A673 (cell line): ENCODE results near the gene SYCP1. TPM values are rescaled to one million over a fixed set of nuclear protein-coding genes. Genes with fewer than 3 reads are reported as not detected.

Source experiments
- BruUV-seq: library from RNA; stranded (reverse); fragments of 400-500 nt; replicated peaks from 2 replicates; lab custom pipeline; 2021; lab: Mats Ljungman, UMichigan
- CTCF ChIA-PET: fragments of 300-600 bp; sonication (Branson Sonifier 250); formaldehyde crosslinking; loops from one replicate; lab custom pipeline; 2022; ENCODE audit warnings: antibody characterized with exemption; lab: Charles Lee
- POLR2A ChIA-PET: fragments of 300-600 bp; sonication (Branson Sonifier 250); formaldehyde crosslinking; loops from one replicate; lab custom pipeline; 2022; ENCODE audit warnings: antibody characterized with exemption; ENCODE audit not compliant: low non-redundant PET; lab: Charles Lee
- DNase-seq: peaks from one replicate; pipeline ENCODE4 v3.0.0-alpha.2; 2015; ENCODE audit warnings: low spot score
- H3K27ac ChIP-seq: fragments of 200-600 bp; sonication (generic); 2 replicates; pipeline ENCODE4 v1.5.1; 2016; ENCODE audit warnings: mixed run types, low read depth, mild to moderate bottlenecking, mixed read lengths, antibody characterized with exemption, low read length; ENCODE audit not compliant: poor library complexity, severe bottlenecking
- H3K27me3 ChIP-seq: fragments of 200-600 bp; sonication (generic); replicated peaks from 2 replicates; pipeline ENCODE4 v1.6.1; 2017; ENCODE audit warnings: mixed run types, low read depth, mild to moderate bottlenecking, mixed read lengths, antibody characterized with exemption, low read length; ENCODE audit not compliant: insufficient read depth, poor library complexity
- H3K36me3 ChIP-seq: fragments of 200-600 bp; sonication (generic); 2 replicates; pipeline ENCODE4 v1.6.1; 2016; ENCODE audit warnings: mixed run types, mild to moderate bottlenecking, mixed read lengths, antibody characterized with exemption, low read length; ENCODE audit not compliant: insufficient read depth, poor library complexity, severe bottlenecking
- H3K4me1 ChIP-seq: fragments of 200-600 bp; sonication (generic); 2 replicates; pipeline ENCODE4 v1.6.1; 2017; ENCODE audit warnings: mixed run types, mild to moderate bottlenecking, mixed read lengths, antibody characterized with exemption, low read length; ENCODE audit not compliant: insufficient read depth, poor library complexity, severe bottlenecking
- H3K4me3 ChIP-seq: fragments of 200-600 bp; sonication (generic); 2 replicates; pipeline ENCODE4 v1.5.1; 2016; ENCODE audit warnings: low read depth, mixed run types, mild to moderate bottlenecking, mixed read lengths, low read length; ENCODE audit not compliant: poor library complexity, severe bottlenecking
- H3K9me3 ChIP-seq: fragments of 200-600 bp; sonication (generic); 2 replicates; pipeline ENCODE4 v1.6.1; 2016; ENCODE audit warnings: mixed run types, low read depth, mild to moderate bottlenecking, mixed read lengths, antibody characterized with exemption, low read length; ENCODE audit not compliant: poor library complexity, severe bottlenecking
- EZH2 ChIP-seq: fragments of 200-600 bp; sonication (generic); IDR thresholded peaks from 2 replicates; pipeline ENCODE4 v1.6.1; 2017; ENCODE audit warnings: borderline replicate concordance, low read depth, mild to moderate bottlenecking, mixed read lengths, antibody characterized with exemption, low read length; ENCODE audit not compliant: poor library complexity, severe bottlenecking
- intact Hi-C: fragments of 100-400 bp; cut with micrococcal nuclease; formaldehyde crosslinking; loops from one replicate; pipeline ENCODE4 v1.10.0; 2022; ENCODE audit not compliant: unreplicated experiment
- total RNA-seq: library from RNA; stranded (reverse); gene quantifications from 2 replicates; pipeline ENCODE4 v1.2.3, GENCODE V29; 2021
- TF ChIP-seq, protein P1 (sequence below): fragments of 300-800, 200-600 bp; sonication (generic); conservative IDR thresholded peaks from 2 replicates; pipeline ENCODE4 v1.5.1; 2017; ENCODE audit warnings: low read depth, mild to moderate bottlenecking, antibody characterized with exemption, low read length, moderate library complexity, mixed read lengths

Gene SYCP1
- total RNA-seq, 1 experiment from 2014 or later, result 0.41 TPM

- ChIA-PET POLR2A (no interaction called here), CTCF (no interaction called here)
- H3K9me3 ChIP-seq, result no peaks in the 10 kb centered on the region
- TF ChIP-seq, protein P1, sequence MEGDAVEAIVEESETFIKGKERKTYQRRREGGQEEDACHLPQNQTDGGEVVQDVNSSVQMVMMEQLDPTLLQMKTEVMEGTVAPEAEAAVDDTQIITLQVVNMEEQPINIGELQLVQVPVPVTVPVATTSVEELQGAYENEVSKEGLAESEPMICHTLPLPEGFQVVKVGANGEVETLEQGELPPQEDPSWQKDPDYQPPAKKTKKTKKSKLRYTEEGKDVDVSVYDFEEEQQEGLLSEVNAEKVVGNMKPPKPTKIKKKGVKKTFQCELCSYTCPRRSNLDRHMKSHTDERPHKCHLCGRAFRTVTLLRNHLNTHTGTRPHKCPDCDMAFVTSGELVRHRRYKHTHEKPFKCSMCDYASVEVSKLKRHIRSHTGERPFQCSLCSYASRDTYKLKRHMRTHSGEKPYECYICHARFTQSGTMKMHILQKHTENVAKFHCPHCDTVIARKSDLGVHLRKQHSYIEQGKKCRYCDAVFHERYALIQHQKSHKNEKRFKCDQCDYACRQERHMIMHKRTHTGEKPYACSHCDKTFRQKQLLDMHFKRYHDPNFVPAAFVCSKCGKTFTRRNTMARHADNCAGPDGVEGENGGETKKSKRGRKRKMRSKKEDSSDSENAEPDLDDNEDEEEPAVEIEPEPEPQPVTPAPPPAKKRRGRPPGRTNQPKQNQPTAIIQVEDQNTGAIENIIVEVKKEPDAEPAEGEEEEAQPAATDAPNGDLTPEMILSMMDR, result no peak
- TF ChIP-seq EZH2, result no peak
- no peaks in the 10 kb centered on the region for H3K4me1 ChIP-seq
- no peak overlapping the region for H3K4me3 ChIP-seq
- BruUV-seq, result no TSS peak
- DNase-seq, result no peak
- no peak overlapping the region for H3K27ac ChIP-seq
- intact Hi-C loops, result no loop called here
- H3K36me3 ChIP-seq, result no peaks in the 10 kb centered on the region
- peaks cover 3% of the 10 kb centered on the region for H3K27me3 ChIP-seq
These were observed 22.6 kb upstream of the SYCP1 start for GRCh38 chr1:114832057-114832456.

GRCh38 chr1:114833421-114833820 is 21.2 kb upstream of the SYCP1 start:
- no peaks in the 10 kb centered on the region for H3K4me1 ChIP-seq
- no peaks in the 10 kb centered on the region for H3K36me3 ChIP-seq
- no peak overlapping the region for H3K4me3 ChIP-seq
- peaks cover 7% of the 10 kb centered on the region for H3K27me3 ChIP-seq
- H3K27ac ChIP-seq, result no peak overlapping the region
- no peaks in the 10 kb centered on the region for H3K9me3 ChIP-seq
- CTCF ChIA-PET, result no interaction called here
- intact Hi-C loops, result no loop called here
- DNase-seq, result no peak
- TF ChIP-seq EZH2, result no peak
- TF ChIP-seq, protein P1, result no peak
- no TSS peak for BruUV-seq
- POLR2A ChIA-PET, result interaction anchor here (0.6 kb wide), 1 partner anchor 10 kb away, joined by 3 read pairs; no protein-coding TSS in a partner anchor

DNA sequence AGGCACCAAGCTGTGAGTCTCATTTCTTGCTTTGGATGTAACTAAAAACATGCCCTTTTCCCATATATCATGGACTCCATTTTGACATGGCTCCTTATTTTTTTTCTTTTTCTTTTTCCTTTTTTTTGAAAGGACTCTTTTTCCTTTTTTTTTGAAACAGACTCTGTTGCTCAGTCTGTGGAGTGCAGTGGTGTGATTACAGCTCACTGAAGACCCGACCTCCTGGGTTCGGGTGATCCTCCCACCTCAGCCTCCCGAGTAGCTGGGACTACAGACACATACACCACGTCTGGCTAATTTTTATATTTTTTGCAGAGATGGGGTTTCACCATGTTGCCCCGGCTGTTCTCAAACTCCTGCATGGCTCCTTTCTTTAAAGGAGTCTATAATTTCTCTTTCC is 10.4 kb upstream of the SYCP1 start:
- H3K9me3 ChIP-seq, result no peaks in the 10 kb centered on the region
- H3K4me3 ChIP-seq, result no peak overlapping the region
- peaks cover 85% of the 10 kb centered on the region for H3K27me3 ChIP-seq
- intact Hi-C loops, result no loop called here
- BruUV-seq, result no TSS peak
- POLR2A ChIA-PET, result no interaction called here
- H3K4me1 ChIP-seq, result no peaks in the 10 kb centered on the region
- no peaks in the 10 kb centered on the region for H3K36me3 ChIP-seq
- no peak overlapping the region for H3K27ac ChIP-seq
- no peak for DNase-seq
- no peak for TF ChIP-seq EZH2
- TF ChIP-seq, protein P1, result no peak
- CTCF ChIA-PET, result no interaction called here
